HepG2 (cell line): ENCODE results near the gene NEIL3. TPM values are rescaled to one million over a fixed set of nuclear protein-coding genes. Genes with fewer than 3 reads are reported as not detected.

Experiments used
- ATAC-seq: fragments of 200-7000 bp; cut with Tn5 transposase; 3 replicates; pipeline ENCODE4 v1.9.1; 2020; ENCODE audit warnings: mild to moderate bottlenecking, moderate library complexity
- BruUV-seq: library from RNA; stranded (reverse); fragments of 400-500 nt; replicated peaks from 2 replicates; lab custom pipeline; 2021; lab: Mats Ljungman, UMichigan
- CTCF ChIA-PET: fragments of 300-600 bp; formaldehyde crosslinking; extraction: SDS; loops from one replicate; lab custom pipeline; 2021; ENCODE audit warnings: low total read pairs, inconsistent platforms, low intra/inter-chr PET ratio; lab: Yijun Ruan, JAX
- POLR2A ChIA-PET: fragments of 350-600 bp; sonication (Branson Sonifier 250); formaldehyde crosslinking; loops from one replicate; lab custom pipeline; 2020; ENCODE audit warnings: antibody characterized with exemption, inconsistent platforms; lab: Yijun Ruan, JAX
- DNase-seq: peaks from one replicate; pipeline ENCODE4 v3.0.0-alpha.2; 2015; ENCODE audit warnings: low spot score
- FAIRE-seq: peaks from 3 replicates; lab custom pipeline; 2011; peaks lifted over from hg19 to GRCh38; lab: Jason Lieb, UNC
- H2AFZ ChIP-seq: one replicate; pipeline ENCODE4 v1.6.1; 2011; ENCODE audit warnings: low read length, inconsistent platforms
- H3K27ac ChIP-seq: fragments of 300-600 bp; 3 replicates; pipeline ENCODE4 v1.8.0; 2011; ENCODE audit warnings: mixed run types, mild to moderate bottlenecking, mixed read lengths, low read length, inconsistent platforms; ENCODE audit not compliant: insufficient read depth; ENCODE audit errors: extremely low read length
- H3K27me3 ChIP-seq, 2 experiments: fragments of 200-600 bp in 1 of 2; 2 replicates in 1 of 2; 3 replicates in 1 of 2; pipeline versions ENCODE4 v1.6.0 to v1.8.0; 2011; ENCODE audit warnings: low read length in 2 of 2, mild to moderate bottlenecking in 2 of 2, moderate library complexity in 2 of 2, inconsistent platforms in 1 of 2; ENCODE audit not compliant: insufficient read depth in 2 of 2, control insufficient read depth in 1 of 2
- H3K36me3 ChIP-seq, 2 experiments: fragments of 200-600 bp in 1 of 2; replicated peaks in 1 of 2; 2 replicates in 1 of 2; 3 replicates in 1 of 2; pipeline versions ENCODE4 v1.5.1 to v1.8.0; 2011; ENCODE audit warnings: low read length in 2 of 2, inconsistent platforms in 1 of 2; ENCODE audit not compliant: insufficient read depth in 2 of 2, control insufficient read depth in 1 of 2
- H3K4me1 ChIP-seq: 2 replicates; pipeline ENCODE4 v1.5.1; 2012; ENCODE audit warnings: low read length, inconsistent platforms; ENCODE audit not compliant: insufficient read depth
- H3K4me2 ChIP-seq: 2 replicates; pipeline ENCODE4 v1.6.0; 2011; ENCODE audit warnings: low read depth, low read length, inconsistent platforms
- H3K4me3 ChIP-seq, 3 experiments: fragments of 200-600 bp in 1 of 3; sonication (generic), shearing (Covaris generic) in 1 of 3; replicated peaks in 1 of 3; 2 replicates each; pipeline ENCODE4 v1.5.1; 2011 to 2016; ENCODE audit warnings: low read length in 3 of 3, inconsistent platforms in 2 of 3, low read depth in 2 of 3, mild to moderate bottlenecking in 2 of 3, control low read depth in 1 of 3, mixed read lengths in 1 of 3; ENCODE audit not compliant: insufficient read depth in 1 of 3
- H3K79me2 ChIP-seq: one replicate; pipeline ENCODE4 v1.6.1; 2011; ENCODE audit warnings: low read length, inconsistent platforms; ENCODE audit not compliant: insufficient read depth
- H3K9ac ChIP-seq: 2 replicates; pipeline ENCODE4 v1.6.0; 2011; ENCODE audit warnings: mild to moderate bottlenecking, low read depth, low read length, inconsistent platforms; ENCODE audit not compliant: insufficient read depth
- H3K9me3 ChIP-seq: 2 replicates; pipeline ENCODE4 v1.5.1; 2012; ENCODE audit warnings: mild to moderate bottlenecking, low read length
- H4K20me1 ChIP-seq: 2 replicates; pipeline ENCODE4 v1.6.0; 2011; ENCODE audit warnings: inconsistent platforms, mild to moderate bottlenecking, low read length, moderate library complexity; ENCODE audit not compliant: insufficient read depth
- HIVEP1 ChIP-seq: sonication (generic); formaldehyde crosslinking; IDR thresholded peaks from 2 replicates; pipeline ENCODE4 v1.4.0; 2020; ENCODE audit warnings: mild to moderate bottlenecking, missing genetic modification reagents
- KLF11 ChIP-seq: IDR thresholded peaks from 2 replicates; pipeline ENCODE4 v1.6.1; 2016; ENCODE audit warnings: missing compliant biosample characterization
- KLF15 ChIP-seq: sonication (generic); formaldehyde crosslinking; IDR thresholded peaks from 2 replicates; pipeline ENCODE4 v1.8.1; 2023; ENCODE audit warnings: borderline replicate concordance, mild to moderate bottlenecking, inconsistent platforms, missing genetic modification reagents, mixed read lengths
- PRPF4 ChIP-seq: fragments of 200-400 bp; formaldehyde crosslinking; IDR thresholded peaks from 2 replicates; pipeline ENCODE4 v1.6.1; 2016; ENCODE audit warnings: low read length, low read depth; ENCODE audit not compliant: poor library complexity, severe bottlenecking
- RBFOX2 ChIP-seq: fragments of 200-400 bp; formaldehyde crosslinking; IDR thresholded peaks from 2 replicates; pipeline ENCODE4 v1.6.1; 2017; ENCODE audit warnings: low read depth, mild to moderate bottlenecking, low read length
- SUZ12 ChIP-seq: fragments of 150-350 bp; IDR thresholded peaks from 2 replicates; pipeline ENCODE4 v1.6.1; 2014; ENCODE audit warnings: low read depth, low read length
- WIZ ChIP-seq: sonication (generic); formaldehyde crosslinking; IDR thresholded peaks from 2 replicates; pipeline ENCODE4 v1.5.1; 2020; ENCODE audit warnings: mild to moderate bottlenecking, missing genetic modification reagents
- ZNF33B ChIP-seq: sonication (generic); formaldehyde crosslinking; IDR thresholded peaks from 2 replicates; pipeline ENCODE4 v1.5.1; 2020; ENCODE audit warnings: mild to moderate bottlenecking, missing genetic modification reagents
- ZNF644 ChIP-seq: IDR thresholded peaks from 2 replicates; pipeline ENCODE4 v1.6.1; 2016; ENCODE audit warnings: low read depth
- ZNF883 ChIP-seq: sonication (generic); formaldehyde crosslinking; IDR thresholded peaks from 2 replicates; pipeline ENCODE4 v1.5.1; 2020; ENCODE audit warnings: mild to moderate bottlenecking, missing genetic modification reagents; ENCODE audit errors: not compliant biosample characterization
- WGBS: methylation state at CpG from one replicate; pipeline ENCODE4 v1.1.6; 2017; ENCODE audit warnings: low lambda C conversion rate; 5-methylcytosine and 5-hydroxymethylcytosine counted together
- in situ Hi-C: cut with HindIII; loops from 2 replicates; pipeline ENCODE4 v1.10.0; 2017; ENCODE audit warnings: low pct_unique_long_range_greater_than_20kb; ENCODE audit not compliant: extremely low pct_ligation_motif_present
- intact Hi-C: fragments of 100-400 bp; cut with micrococcal nuclease; formaldehyde crosslinking; loops from one replicate; pipeline ENCODE4 v1.10.0; 2022; ENCODE audit not compliant: unreplicated experiment
- polyA plus RNA-seq, 8 experiments: library from polyadenylated mRNA; depleted of rRNA in 3 of 8; stranded (reverse) in 7 of 8; unstranded in 1 of 8; fragments of >200 nt; fragmentation: Illumina TruSeq in 4 of 8; extraction: Trizol in 4 of 8; gene quantifications; 2 replicates each; pipeline versions ENCODE4 v1.2.1 to v1.2.3, GENCODE V29; 2011 to 2016; ENCODE audit warnings: low read depth in 4 of 8, missing spikeins in 1 of 8, mixed read lengths in 1 of 8; ENCODE audit not compliant: insufficient read depth in 1 of 8
- total RNA-seq, 5 experiments: library from RNA; depleted of rRNA; stranded (reverse); fragments of >200 nt; fragmentation: Illumina TruSeq; extraction: Trizol; gene quantifications; 2 replicates each; pipeline ENCODE4 v1.2.3, GENCODE V29; 2016; ENCODE audit warnings: low read depth in 1 of 5
- TF ChIP-seq, protein P1 (sequence below): sonication (generic); formaldehyde crosslinking; IDR thresholded peaks from 2 replicates; pipeline ENCODE4; 2020; ENCODE audit warnings: missing genetic modification reagents, mild to moderate bottlenecking, borderline replicate concordance
- TF ChIP-seq, protein P2 (sequence below): sonication (generic); formaldehyde crosslinking; IDR thresholded peaks from 2 replicates; pipeline ENCODE4 v1.4.0; 2020; ENCODE audit warnings: missing genetic modification reagents
- TF ChIP-seq, protein P3 (sequence below): sonication (generic); formaldehyde crosslinking; IDR thresholded peaks from 2 replicates; pipeline ENCODE4 v1.5.0; 2020; ENCODE audit warnings: mild to moderate bottlenecking, missing genetic modification reagents, borderline replicate concordance

The NEIL3 gene
- total and polyA plus RNA-seq, 2 of the 13 experiments (the other 11 are each of a cell fraction or from before 2014, with no cell fraction given): 3.5 to 8.4 TPM

DNA sequence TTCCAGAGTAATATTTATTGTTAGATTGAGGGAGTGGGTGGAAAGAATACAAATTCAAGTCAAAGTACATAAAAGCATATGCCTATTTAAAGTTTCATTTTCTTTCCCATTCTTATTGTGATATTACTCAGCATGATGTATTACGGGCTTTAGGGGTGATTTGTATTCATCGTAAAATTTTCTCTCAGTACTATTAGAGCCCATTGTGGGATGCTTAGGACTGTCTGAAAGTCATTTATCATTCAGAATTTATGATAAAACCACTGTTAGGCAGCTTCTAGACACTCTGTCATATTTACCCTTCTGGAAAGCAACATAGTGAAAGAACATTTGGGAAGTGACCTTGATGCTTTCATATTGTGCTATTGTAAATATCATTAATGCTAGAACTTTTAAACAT lies 86.7 kb downstream of the NEIL3 start (continued):
- TF ChIP-seq, protein P1, sequence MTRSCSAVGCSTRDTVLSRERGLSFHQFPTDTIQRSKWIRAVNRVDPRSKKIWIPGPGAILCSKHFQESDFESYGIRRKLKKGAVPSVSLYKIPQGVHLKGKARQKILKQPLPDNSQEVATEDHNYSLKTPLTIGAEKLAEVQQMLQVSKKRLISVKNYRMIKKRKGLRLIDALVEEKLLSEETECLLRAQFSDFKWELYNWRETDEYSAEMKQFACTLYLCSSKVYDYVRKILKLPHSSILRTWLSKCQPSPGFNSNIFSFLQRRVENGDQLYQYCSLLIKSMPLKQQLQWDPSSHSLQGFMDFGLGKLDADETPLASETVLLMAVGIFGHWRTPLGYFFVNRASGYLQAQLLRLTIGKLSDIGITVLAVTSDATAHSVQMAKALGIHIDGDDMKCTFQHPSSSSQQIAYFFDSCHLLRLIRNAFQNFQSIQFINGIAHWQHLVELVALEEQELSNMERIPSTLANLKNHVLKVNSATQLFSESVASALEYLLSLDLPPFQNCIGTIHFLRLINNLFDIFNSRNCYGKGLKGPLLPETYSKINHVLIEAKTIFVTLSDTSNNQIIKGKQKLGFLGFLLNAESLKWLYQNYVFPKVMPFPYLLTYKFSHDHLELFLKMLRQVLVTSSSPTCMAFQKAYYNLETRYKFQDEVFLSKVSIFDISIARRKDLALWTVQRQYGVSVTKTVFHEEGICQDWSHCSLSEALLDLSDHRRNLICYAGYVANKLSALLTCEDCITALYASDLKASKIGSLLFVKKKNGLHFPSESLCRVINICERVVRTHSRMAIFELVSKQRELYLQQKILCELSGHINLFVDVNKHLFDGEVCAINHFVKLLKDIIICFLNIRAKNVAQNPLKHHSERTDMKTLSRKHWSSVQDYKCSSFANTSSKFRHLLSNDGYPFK (CRISPR knock-in tag): no peak
- TF ChIP-seq, all 625 proteins: peak for 0

DNA sequence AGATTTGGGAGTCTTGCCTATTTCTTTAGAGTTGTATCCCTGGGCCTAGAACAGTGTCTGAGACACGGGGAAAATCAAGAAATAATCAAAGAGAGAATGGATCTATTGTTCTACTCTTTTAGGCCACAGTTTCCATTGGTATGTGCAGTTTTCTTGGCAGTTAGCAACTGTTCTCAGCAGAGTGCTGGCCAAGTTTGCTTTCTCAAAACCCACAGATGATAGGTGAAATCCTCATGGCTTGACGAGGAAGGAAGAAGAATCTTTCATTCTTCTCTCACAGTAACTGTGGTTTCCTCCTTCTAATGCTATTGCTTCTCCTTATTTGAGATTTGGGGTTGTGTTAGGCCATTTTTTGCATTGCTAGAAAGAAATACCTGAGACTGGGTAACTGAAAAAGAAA lies 90.4 kb downstream of the NEIL3 start:
- in situ Hi-C loops: no loop called here
- H2AFZ ChIP-seq: no peak overlapping the region
- H3K4me1 ChIP-seq: no peaks in the 10 kb centered on the region
- no peaks in the 10 kb centered on the region for H3K9me3 ChIP-seq
- ChIA-PET CTCF (no interaction called here), POLR2A (no interaction called here)
- no peaks in the 10 kb centered on the region for H3K27me3 ChIP-seq
- H3K9ac ChIP-seq: no peak overlapping the region
- ATAC-seq (no peak), DNase-seq (no peak), FAIRE-seq (no peak)
- H3K4me3 ChIP-seq: no peak overlapping the region
- H3K4me2 ChIP-seq: no peak overlapping the region
- H4K20me1 ChIP-seq: no peaks in the 10 kb centered on the region
- no peaks in the 10 kb centered on the region for H3K79me2 ChIP-seq
- BruUV-seq: no TSS peak
- TF ChIP-seq ZNF33B (CRISPR knock-in tag) (no peak), RBFOX2 (no peak), WIZ (CRISPR knock-in tag) (no peak), PRPF4 (no peak), ZNF644 (CRISPR knock-in tag) (no peak), KLF11 (CRISPR knock-in tag) (no peak), SUZ12 (no peak), HIVEP1 (CRISPR knock-in tag) (no peak), KLF15 (CRISPR knock-in tag) (no peak), ZNF883 (CRISPR knock-in tag) (no peak)
- TF ChIP-seq, protein P2, sequence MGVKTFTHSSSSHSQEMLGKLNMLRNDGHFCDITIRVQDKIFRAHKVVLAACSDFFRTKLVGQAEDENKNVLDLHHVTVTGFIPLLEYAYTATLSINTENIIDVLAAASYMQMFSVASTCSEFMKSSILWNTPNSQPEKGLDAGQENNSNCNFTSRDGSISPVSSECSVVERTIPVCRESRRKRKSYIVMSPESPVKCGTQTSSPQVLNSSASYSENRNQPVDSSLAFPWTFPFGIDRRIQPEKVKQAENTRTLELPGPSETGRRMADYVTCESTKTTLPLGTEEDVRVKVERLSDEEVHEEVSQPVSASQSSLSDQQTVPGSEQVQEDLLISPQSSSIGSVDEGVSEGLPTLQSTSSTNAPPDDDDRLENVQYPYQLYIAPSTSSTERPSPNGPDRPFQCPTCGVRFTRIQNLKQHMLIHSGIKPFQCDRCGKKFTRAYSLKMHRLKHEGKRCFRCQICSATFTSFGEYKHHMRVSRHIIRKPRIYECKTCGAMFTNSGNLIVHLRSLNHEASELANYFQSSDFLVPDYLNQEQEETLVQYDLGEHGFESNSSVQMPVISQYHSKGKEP (CRISPR knock-in tag): no peak
- TF ChIP-seq, protein P3, sequence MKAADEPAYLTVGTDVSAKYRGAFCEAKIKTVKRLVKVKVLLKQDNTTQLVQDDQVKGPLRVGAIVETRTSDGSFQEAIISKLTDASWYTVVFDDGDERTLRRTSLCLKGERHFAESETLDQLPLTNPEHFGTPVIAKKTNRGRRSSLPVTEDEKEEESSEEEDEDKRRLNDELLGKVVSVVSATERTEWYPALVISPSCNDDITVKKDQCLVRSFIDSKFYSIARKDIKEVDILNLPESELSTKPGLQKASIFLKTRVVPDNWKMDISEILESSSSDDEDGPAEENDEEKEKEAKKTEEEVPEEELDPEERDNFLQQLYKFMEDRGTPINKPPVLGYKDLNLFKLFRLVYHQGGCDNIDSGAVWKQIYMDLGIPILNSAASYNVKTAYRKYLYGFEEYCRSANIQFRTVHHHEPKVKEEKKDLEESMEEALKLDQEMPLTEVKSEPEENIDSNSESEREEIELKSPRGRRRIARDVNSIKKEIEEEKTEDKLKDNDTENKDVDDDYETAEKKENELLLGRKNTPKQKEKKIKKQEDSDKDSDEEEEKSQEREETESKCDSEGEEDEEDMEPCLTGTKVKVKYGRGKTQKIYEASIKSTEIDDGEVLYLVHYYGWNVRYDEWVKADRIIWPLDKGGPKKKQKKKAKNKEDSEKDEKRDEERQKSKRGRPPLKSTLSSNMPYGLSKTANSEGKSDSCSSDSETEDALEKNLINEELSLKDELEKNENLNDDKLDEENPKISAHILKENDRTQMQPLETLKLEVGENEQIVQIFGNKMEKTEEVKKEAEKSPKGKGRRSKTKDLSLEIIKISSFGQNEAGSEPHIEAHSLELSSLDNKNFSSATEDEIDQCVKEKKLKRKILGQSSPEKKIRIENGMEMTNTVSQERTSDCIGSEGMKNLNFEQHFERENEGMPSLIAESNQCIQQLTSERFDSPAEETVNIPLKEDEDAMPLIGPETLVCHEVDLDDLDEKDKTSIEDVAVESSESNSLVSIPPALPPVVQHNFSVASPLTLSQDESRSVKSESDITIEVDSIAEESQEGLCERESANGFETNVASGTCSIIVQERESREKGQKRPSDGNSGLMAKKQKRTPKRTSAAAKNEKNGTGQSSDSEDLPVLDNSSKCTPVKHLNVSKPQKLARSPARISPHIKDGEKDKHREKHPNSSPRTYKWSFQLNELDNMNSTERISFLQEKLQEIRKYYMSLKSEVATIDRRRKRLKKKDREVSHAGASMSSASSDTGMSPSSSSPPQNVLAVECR (CRISPR knock-in tag): no peak
- intact Hi-C loops: no loop called here
- WGBS: 15% methylated on average over 2 of the region's 2 CpGs
- H3K36me3 ChIP-seq: no peaks in the 10 kb centered on the region
- H3K27ac ChIP-seq: no peak overlapping the region
